GM19463 (cell line): Measurements from ENCODE around the gene CLIP2.
"Not testable (repeated sequence)": the region's sequence is repeated elsewhere in the genome, so short reads cannot be mapped to it uniquely, and the experiment has no call there.

Source experiments
- ATAC-seq: cut with Tn5 transposase; IDR thresholded peaks from one replicate; pipeline ENCODE4 v1.9.1; 2021; ENCODE audit warnings: mild to moderate bottlenecking, moderate library complexity; ENCODE audit not compliant: unreplicated experiment

Gene CLIP2

GRCh38 chr7:74289018-74289658 lies at the start of gene CLIP2:
Gene CLIP2 (plus strand): TSS chr7:74289407. CDS start chr7:74317547, 28,140 bp downstream.
- peak; percentile 33 for ATAC-seq

- no peak for ATAC-seq
Measured at GRCh38 chr7:74240482-74240881, 48.7 kb upstream of the CLIP2 start.

GRCh38 chr7:74242122-74242443 lies 47.1 kb upstream of the CLIP2 start:
- no peak for ATAC-seq

- ATAC-seq = no peak
Measured at GRCh38 chr7:74246497-74246896, 42.7 kb upstream of the CLIP2 start.

GRCh38 chr7:74248156-74248555 lies 41.1 kb upstream of the CLIP2 start:
- no peak for ATAC-seq

GRCh38 chr7:74249058-74249457 lies 40.1 kb upstream of the CLIP2 start:
- ATAC-seq = not testable (repeated sequence)

GRCh38 chr7:74252893-74253292 lies 36.3 kb upstream of the CLIP2 start:
- no peak for ATAC-seq

GRCh38 chr7:74253331-74253730 lies 35.9 kb upstream of the CLIP2 start:
- ATAC-seq = no peak

- ATAC-seq = no peak
Measured at GRCh38 chr7:74253835-74254128, 35.4 kb upstream of the CLIP2 start.

- peak; percentile 96 for ATAC-seq
Measured at GRCh38 chr7:74254129-74254857, 34.9 kb upstream of the CLIP2 start, which contains the start of gene RFC2. Gene RFC2 (minus strand): TSS chr7:74254399. CDS start chr7:74254383, 16 bp downstream.

- ATAC-seq = no peak
Measured at GRCh38 chr7:74254858-74255379, 34.3 kb upstream of the CLIP2 start.

- ATAC-seq = not testable (repeated sequence)
Measured at GRCh38 chr7:74255461-74255860, 33.7 kb upstream of the CLIP2 start.

- ATAC-seq = no peak
Measured at GRCh38 chr7:74256491-74257408, 32.5 kb upstream of the CLIP2 start.

- ATAC-seq = no peak
Measured at GRCh38 chr7:74258639-74259038, 30.6 kb upstream of the CLIP2 start.

- no peak for ATAC-seq
Measured at GRCh38 chr7:74262639-74263398, 26.4 kb upstream of the CLIP2 start.

- ATAC-seq = no peak
Measured at GRCh38 chr7:74263399-74264120, 25.6 kb upstream of the CLIP2 start.

- ATAC-seq = no peak
Measured at GRCh38 chr7:74266191-74266963, 22.8 kb upstream of the CLIP2 start.

GRCh38 chr7:74267756-74268565 lies 21.2 kb upstream of the CLIP2 start:
- ATAC-seq = no peak
